NCI-H1436 (cell line): ENCODE results near the gene ZC2HC1C.
"Not testable (repeated sequence)": the region's sequence is repeated elsewhere in the genome, so short reads cannot be mapped to it uniquely, and the experiment has no call there.

ENCODE experiments used
- DNase-seq: peaks from one replicate; lab custom pipeline; 2025; lab: John Stamatoyannopoulos, UW

Gene ZC2HC1C

DNA sequence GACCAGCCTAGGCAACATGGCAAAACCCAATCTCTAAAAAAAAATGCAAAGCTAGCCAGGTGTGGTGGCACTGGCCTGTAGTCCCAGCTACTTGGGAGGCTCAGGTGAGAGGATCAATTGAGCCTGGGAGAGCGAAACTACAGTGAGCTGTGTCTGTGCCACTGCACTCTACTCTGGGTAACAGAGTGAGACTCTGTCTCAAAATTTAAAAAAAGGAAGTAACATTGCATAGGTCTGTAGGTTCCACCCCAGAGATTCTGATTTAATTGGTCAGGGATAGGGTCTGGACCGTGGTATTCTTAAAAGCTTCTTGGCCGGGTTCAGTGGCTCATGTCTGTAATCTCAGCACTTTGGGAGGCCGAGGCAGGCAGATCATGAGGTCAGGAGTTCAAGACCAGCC lies 26.2 kb downstream of the ZC2HC1C start:
- DNase-seq: no peak

DNA sequence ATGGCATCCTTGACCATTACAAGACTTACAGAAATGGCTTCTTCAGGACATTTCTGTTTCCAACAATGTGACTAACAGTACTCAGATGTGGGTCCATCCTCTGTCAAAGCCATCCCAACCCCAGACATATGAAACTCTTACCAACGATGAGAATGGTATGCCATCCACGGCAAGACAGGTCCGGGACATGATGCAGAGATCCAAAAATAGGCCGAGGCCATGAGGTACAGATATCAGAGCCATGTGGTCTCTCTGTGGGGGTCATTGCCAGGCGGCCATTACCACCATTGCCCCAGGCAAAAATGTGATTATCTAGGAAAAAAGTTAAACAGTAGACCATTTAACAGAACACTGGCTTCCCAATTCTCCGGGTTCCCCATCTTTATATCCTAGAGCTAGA lies 27.5 kb downstream of the ZC2HC1C start:
- DNase-seq: no peak

DNA sequence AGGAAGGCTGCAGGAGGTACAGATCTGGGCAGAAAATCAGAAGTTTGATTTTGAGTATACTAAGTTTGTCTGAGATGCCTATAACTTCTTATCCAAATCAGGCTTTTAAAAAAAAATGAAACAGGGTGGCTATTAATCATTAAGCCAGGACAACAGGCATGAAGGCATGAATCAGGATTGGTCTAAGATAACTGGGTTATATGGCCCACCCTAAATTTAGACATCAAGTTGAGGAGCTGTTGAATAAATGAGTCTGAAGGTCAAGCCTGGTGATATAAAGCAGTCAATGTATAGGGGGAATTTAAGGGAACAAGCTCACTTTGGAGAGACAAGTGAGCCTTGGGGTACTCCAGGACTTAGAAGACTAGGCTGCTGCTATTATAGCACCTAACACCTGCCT lies 28.8 kb downstream of the ZC2HC1C start:
- no peak for DNase-seq

DNA sequence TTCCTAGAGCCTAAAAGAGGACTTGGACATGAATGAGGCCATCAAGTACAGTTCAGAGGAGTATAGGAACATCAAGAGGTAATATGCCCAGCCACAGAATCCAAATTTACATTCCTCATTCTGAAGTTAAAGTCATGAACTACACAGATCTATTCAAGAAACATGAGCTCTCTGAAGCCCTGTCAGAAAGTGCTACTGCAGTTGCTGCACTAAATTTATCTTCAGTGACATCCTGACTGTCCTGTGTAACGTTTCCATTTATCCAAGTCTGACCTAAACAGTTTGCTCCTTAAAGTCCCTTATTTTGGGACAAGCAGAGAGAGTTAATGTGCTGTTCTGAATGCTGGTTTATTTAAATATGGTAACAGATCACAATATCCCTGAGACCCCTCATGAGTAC lies 29.2 kb downstream of the ZC2HC1C start:
- DNase-seq: no peak

DNA sequence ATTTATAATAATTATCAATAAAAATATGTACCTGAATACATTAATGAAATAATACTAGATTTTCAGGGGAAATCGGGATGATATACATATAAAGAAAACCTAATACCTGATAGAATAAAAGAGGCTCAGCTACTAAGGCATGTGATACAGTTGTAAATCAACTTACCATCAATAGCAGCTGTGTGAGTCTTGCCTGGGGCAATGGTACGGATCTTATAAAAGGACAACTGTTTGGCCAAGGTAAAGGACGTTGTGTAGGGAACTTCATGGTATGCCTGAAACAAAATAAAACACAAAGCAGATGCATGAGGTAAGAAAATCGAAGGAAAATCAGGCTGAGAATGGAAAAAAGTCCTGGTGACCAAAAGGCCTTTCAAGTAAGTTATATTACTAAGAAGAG lies 32.0 kb downstream of the ZC2HC1C start:
- DNase-seq: no peak

DNA sequence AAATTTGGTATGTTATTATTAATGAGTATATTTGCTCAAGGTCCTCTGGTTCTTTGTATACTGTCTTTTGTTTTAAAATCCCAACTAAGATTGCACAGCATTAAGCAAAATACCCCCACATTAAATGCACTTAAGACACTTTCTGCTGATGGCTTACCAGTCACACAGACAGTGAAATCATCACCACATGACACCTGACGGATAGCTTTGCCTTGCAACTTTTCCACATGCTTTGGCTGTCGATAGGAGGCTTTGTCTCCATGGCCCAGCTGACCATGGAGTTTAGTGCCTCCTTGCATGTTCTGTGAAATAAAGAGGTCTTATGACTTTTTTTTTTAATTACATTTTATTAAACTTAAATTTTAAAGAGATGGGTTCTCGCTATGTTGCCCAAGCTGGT lies 37.7 kb downstream of the ZC2HC1C start:
- DNase-seq: no peak

DNA sequence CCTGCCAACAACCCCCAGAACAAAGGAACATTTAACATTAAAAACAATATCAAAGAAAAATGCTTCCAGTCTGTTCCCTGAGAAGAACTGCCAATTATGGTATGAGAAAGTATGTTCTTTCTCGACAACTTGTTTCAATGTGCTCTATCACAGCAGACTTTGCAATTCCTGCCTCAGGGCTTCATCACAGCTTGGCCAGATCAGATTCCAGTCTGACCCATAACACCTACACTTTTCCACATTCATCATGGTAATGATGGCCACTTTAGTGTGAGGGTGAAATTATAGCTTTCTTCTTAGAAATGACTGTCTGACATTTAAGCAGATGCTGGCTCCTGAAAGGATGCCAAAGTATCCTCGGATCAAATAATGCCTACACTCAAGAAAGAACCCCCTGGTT lies 40.4 kb downstream of the ZC2HC1C start:
- DNase-seq: no peak

DNA sequence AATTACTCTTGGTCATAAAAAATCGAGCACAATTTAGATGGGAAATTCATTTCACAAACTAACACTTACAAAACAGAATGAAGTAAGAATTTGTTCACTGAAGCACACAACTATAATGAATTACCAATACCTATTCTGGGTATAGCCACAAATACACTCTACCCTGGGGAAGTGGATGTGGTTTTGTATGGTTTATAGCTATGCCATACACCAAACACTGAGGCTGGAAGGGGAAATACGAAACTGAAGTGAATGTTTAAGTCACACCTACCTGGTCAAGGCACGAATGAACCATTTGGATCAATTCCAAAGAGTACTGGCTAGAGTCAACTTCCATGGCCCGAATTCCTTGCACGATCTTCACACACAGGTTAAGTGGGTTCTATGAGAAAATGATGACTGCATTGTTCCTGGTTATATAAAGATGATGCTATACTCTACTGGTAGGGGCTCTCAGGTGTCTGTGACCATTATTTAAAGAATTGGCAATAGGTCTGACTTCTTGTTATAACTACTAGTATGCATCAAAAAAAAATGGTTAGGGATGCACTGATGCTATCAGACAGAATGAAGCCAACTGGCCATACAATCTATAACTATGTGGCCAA lies 44.6 kb downstream of the ZC2HC1C start:
- DNase-seq: no peak

DNA sequence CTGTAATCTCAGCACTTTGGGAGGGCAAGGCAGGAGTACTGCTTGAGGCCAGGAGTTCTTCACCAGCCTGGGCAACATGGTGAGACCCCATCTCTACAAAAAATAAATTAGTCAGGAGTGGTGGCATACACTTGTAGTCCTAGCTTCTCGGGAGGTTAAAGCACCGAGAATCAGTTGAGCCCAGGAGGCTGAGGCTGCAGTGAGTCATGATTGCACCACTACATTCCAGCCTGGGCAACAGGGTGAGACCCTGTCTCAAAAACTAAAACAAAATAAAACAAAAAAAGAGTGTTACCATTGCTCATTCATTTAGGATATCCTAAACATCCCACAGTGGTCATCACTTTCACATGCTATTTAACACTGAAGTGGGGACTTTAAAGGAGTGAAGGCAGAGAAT lies 49.6 kb downstream of the ZC2HC1C start:
- no peak for DNase-seq

DNA sequence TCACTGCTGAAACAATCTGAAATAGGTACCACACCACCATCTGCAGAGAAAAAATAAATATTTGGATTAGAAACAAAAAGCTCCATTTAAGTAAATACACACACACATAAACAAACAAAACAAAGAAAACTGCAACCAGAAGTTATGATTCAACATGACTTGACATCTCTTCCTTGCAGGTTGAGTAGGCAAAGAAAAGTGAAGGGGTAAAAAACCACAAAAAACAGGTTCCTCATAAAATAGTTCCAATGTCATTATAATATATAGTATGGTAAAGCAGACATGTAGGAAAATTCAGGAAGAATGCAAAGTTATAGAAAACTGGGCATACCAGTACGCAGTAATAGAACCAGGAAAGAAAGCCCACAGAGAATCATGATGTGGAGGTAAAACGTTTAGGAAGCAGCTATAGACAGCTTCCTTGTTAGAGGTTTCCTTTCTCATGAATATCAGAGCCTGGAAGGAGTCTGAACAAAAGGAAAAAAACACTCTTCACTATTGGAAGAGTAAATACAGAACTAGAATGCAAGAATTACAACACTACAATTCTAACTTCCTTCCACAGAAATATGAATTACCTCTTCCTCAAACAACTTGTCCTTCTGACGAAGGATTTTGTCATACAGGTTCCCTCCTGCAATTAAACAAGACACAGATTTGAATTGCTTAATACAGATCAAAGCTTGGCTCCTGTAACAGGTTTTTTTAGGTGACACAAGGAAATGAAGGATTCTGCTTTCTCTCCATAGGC lies 51.3 kb downstream of the ZC2HC1C start:
- DNase-seq: no peak

DNA sequence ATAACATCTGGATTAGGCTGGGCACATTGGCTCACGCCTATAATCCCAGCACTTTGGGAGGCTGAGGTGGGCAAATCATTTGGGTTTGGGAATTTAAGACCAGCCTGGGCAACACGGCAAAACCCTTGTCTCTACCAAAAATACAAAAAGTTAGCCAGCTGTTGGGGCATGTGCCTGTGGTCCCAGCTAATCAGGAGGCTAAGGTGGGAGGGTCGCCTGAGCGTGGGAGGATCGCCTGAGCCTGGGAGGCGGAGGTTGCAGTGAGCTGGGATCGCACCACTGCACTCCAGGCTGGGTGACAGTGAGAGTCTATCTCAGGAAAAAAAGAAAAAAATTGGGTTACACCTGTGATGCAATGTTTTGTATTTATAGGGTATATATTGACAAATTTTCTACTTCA lies 52.1 kb downstream of the ZC2HC1C start:
- DNase-seq: no peak

DNA sequence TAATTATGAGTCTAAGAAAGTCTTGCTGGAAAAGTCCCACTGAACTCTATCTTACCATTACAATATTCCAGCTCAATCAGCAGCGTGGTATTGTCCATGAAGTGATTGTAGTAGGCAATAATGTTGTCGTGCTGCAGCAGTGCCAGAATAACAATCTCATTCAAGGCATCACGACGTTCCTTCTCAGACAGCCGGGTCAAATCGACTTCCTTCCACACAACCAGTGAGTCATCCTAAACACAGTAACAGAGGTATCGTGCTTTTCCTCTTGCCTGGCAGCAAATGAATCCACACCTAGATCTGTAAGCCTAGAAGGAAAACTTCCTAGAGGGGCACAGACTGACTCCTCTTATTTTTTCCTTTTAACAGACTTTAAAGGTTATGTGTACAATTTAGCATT lies 54.5 kb downstream of the ZC2HC1C start:
- DNase-seq: no peak

DNA sequence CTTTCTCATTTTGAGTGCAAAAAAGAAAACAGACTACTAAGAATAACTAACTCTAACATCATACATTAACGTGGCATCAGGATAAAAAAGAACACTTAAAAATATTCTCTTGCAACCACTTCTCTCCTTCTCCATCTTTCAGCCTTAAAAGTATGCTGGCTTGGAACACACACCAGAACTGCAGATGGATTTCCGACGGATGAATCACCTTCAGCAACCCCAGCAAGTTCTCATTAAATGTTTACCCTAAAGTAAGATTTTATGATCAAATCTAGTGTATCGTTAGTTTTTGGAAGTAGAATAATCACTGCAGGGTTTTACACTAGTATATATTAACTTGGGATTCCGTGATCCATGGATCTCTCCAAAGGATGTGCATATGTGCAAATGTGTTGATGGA lies 56.2 kb downstream of the ZC2HC1C start:
- no peak for DNase-seq

DNA sequence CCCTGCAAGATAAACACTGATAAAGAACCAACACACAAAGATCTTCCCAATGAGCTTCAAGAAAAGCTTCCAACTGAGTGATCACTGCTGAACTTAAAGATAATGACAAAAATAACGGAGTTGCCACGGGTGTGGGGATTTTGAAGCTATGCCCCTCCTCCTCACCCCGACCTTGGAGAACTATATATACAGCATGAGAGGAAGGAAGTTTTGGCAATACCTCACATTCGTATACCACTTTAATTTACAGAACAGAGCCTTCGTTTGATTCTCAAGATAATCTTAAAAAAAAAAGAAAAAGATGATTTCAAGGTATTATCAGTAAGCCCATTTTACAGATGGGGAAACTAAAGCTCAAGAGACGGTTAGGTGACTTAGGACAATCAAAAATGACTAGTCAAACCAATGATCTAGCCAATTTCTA lies 56.7 kb downstream of the ZC2HC1C start:
- no peak for DNase-seq

DNA sequence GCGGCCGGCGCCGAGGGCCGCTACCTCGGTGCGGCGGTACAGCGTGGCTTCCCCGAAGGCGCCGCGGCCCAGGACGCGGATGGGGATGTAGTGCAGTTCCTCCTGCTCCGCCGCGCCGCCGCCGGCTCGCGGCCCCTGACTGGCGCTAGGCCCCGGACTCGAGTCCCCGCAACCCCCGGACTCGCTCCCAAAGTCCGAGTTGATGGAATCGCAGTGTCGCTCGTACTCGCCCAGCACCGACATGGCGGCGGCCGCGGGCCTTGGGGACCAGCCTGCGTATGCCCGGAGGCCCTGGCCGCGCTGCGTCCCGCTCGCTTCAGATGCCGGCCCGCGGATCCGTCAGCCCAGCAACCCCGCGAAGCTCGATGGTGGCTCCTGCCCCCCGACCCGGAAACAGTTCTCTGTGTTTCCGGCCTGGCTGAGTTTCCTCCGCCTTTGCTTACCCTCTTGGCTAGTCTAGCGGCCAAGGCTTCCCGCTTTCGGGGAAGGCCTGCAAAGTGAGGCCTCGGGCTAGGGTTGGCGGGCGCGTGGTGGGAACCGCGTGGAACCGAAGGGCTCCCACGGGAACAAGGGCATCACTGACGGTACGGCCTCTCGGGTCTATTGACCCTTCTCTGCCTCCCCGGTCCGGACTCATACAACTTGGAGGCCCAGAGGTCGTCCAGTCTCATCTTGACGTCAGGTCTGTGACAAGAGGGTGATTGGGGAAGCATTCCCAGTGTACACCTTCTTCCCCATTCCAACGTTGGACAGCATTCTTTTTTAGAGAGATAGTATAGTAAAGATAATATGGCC lies 57.4 kb downstream of the ZC2HC1C start, which contains the start of gene NEK9:
TSS of gene NEK9 (minus strand) at position 370 of the 795 bp plus-strand sequence. CDS start at position 243, 127 bp downstream.
- peak; percentile 80 for DNase-seq

DNA sequence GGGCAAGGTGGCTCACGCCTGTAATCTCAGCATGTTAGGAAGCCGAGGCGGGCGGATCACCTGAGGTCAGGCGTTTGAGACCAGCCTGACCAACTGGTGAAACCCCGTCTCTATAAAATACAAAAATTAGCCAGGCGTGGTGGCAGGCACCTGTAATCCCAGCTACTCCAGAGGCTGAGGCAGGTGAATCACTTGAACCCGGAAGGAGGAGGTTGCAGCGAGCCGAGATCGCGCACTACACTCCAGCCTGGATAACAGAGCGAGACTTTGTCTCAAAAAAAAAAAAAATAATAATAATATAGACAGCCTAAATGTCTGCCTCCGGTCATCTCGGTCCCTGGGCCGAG lies 58.0 kb downstream of the ZC2HC1C start:
- DNase-seq: not testable (repeated sequence)

DNA sequence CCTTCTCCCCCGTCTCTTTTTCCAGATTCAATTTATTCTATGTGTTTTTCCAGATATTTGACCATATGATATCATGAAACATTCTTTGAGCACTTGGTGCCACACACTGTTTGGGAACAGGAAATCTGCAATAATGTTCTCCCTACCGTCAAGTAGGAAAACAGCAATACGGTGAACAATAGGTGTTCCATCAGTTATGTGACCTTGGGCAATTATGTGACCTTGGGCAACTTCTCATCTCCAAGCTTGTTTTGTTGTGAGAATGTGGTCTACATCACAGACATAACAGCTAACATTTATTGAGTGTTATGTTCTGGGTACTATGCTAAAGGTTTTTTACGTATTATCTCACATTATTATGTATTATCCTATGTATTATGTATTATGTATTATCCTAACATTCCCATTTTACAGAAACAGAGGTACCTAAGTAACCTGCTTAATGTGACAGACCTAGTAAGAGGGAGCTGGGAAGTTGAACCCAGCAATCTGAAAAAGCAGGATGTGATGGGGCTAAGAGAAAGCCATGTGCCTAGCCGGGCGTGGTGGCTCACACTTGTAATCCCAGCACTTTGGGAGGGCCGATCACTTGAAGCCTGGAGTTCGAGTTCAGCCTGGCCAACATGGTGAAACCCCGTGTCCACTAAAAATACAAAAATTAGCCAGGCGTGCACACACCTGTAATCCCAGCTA lies 58.6 kb downstream of the ZC2HC1C start:
- no peak for DNase-seq

DNA sequence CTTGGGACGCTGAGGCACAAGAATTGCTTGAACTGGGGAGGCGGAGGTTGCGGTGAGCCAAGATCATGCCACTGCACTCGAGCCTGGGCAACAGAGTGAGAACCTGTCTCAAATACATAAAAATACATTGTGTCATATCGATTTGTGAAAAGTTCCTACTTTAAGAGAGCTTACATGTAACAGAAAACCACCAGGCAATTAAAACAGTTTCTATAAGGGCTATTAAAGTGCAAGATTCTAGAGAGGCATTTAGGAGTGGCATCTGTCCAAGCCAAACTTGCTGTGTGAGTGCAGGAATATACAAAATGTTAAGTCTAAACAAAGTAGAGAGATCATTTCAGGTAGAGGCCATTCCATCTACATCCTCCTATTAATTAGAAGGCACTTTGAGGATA lies 59.2 kb downstream of the ZC2HC1C start:
- DNase-seq: no peak
